Activated CD8-positive, alpha-beta T cell treated with anti-CD3 and anti-CD28 coated beads for 36 hours (primary cell): ENCODE measurements around the gene CTAGE1. TPM values are rescaled to one million over a fixed set of nuclear protein-coding genes. Genes with fewer than 3 reads are reported as not detected.

Source experiments
- ATAC-seq: fragments of 200-7000 bp; cut with Tn5 transposase; one replicate; pipeline ENCODE4 v1.10.0; 2021; ENCODE audit warnings: mild to moderate bottlenecking, moderate library complexity
- CTCF ChIA-PET: fragments of 350-600 bp; sonication (Branson Sonifier 250); formaldehyde crosslinking; loops from one replicate; lab custom pipeline; 2021; ENCODE audit warnings: antibody characterized with exemption; lab: Charles Lee
- POLR2A ChIA-PET: fragments of 350-600 bp; sonication (Branson Sonifier 250); formaldehyde crosslinking; loops from one replicate; lab custom pipeline; 2021; ENCODE audit warnings: antibody characterized with exemption; lab: Charles Lee
- DNase-seq: peaks from one replicate; pipeline ENCODE4 v3.0.0-alpha.2; 2020
- H3K27ac Mint-ChIP-seq: one replicate; pipeline ENCODE4 v1.8.0; 2021; ENCODE audit warnings: mild to moderate bottlenecking, mixed read lengths
- H3K27me3 Mint-ChIP-seq: one replicate; pipeline ENCODE4 v1.8.0; 2021; ENCODE audit warnings: mixed read lengths
- H3K36me3 Mint-ChIP-seq: one replicate; pipeline ENCODE4 v1.8.0; 2021; ENCODE audit warnings: low read depth, mixed read lengths
- H3K4me1 Mint-ChIP-seq: one replicate; pipeline ENCODE4 v1.8.0; 2021; ENCODE audit warnings: low read depth, mixed read lengths
- H3K4me3 Mint-ChIP-seq: one replicate; pipeline ENCODE4 v1.8.0; 2021; ENCODE audit warnings: mild to moderate bottlenecking, moderate library complexity, mixed read lengths
- H3K9me3 Mint-ChIP-seq: one replicate; pipeline ENCODE4 v1.8.0; 2021; ENCODE audit warnings: mixed read lengths
- intact Hi-C: fragments of 100-400 bp; cut with micrococcal nuclease; formaldehyde crosslinking; loops from one replicate; pipeline ENCODE4 v1.10.0; 2022
- total RNA-seq, 2 experiments: library from RNA; stranded (reverse); gene quantifications; one replicate each; pipeline ENCODE4 v1.2.3, GENCODE V29; 2021
- TF ChIP-seq, protein P1 (sequence below): fragments of 200-600 bp; IDR thresholded peaks from one replicate; pipeline ENCODE4 v1.8.0; 2022; ENCODE audit warnings: antibody characterized with exemption, mild to moderate bottlenecking

Gene CTAGE1
- total RNA-seq, 2 experiments from 2014 or later, result not detected

GRCh38 chr18:22422909-22423548, 5.3 kb upstream of the CTAGE1 start:
- H3K4me3 Mint-ChIP-seq, result no peak overlapping the region
- H3K27ac Mint-ChIP-seq, result no peak overlapping the region
- ChIA-PET POLR2A (no interaction called here), CTCF (no interaction called here)
- H3K9me3 Mint-ChIP-seq, result peaks cover 10% of the 10 kb centered on the region
- H3K27me3 Mint-ChIP-seq, result no peaks in the 10 kb centered on the region
- DNase-seq (no peak), ATAC-seq (no peak)
- TF ChIP-seq, protein P1, sequence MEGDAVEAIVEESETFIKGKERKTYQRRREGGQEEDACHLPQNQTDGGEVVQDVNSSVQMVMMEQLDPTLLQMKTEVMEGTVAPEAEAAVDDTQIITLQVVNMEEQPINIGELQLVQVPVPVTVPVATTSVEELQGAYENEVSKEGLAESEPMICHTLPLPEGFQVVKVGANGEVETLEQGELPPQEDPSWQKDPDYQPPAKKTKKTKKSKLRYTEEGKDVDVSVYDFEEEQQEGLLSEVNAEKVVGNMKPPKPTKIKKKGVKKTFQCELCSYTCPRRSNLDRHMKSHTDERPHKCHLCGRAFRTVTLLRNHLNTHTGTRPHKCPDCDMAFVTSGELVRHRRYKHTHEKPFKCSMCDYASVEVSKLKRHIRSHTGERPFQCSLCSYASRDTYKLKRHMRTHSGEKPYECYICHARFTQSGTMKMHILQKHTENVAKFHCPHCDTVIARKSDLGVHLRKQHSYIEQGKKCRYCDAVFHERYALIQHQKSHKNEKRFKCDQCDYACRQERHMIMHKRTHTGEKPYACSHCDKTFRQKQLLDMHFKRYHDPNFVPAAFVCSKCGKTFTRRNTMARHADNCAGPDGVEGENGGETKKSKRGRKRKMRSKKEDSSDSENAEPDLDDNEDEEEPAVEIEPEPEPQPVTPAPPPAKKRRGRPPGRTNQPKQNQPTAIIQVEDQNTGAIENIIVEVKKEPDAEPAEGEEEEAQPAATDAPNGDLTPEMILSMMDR, result no peak
- intact Hi-C loops, result no loop called here
- H3K4me1 Mint-ChIP-seq, result no peaks in the 10 kb centered on the region
- no peaks in the 10 kb centered on the region for H3K36me3 Mint-ChIP-seq

GRCh38 chr18:22420652-22421051, 2.9 kb upstream of the CTAGE1 start:
- TF ChIP-seq, protein P1, result no peak
- CTCF ChIA-PET, result no interaction called here
- H3K4me3 Mint-ChIP-seq, result no peak overlapping the region
- intact Hi-C loops, result no loop called here
- no peaks in the 10 kb centered on the region for H3K4me1 Mint-ChIP-seq
- POLR2A ChIA-PET, result no interaction called here
- peaks cover 1% of the 10 kb centered on the region for H3K27me3 Mint-ChIP-seq
- H3K27ac Mint-ChIP-seq, result no peak overlapping the region
- DNase-seq (no peak), ATAC-seq (no peak)
- no peaks in the 10 kb centered on the region for H3K36me3 Mint-ChIP-seq
- peaks cover 10% of the 10 kb centered on the region for H3K9me3 Mint-ChIP-seq

GRCh38 chr18:22412176-22412911, 5.4 kb downstream of the CTAGE1 start:
- Mint-ChIP-seq H3K27ac (no peak overlapping the region), H3K36me3 (peaks cover 2% of the 10 kb centered on the region), H3K9me3 (peaks cover 17% of the 10 kb centered on the region), H3K27me3 (peaks cover 1% of the 10 kb centered on the region), H3K4me1 (peaks cover 6% of the 10 kb centered on the region), H3K4me3 (no peak overlapping the region)
- intact Hi-C loops, result no loop called here
- TF ChIP-seq, protein P1, result no peak
- ChIA-PET CTCF (no interaction called here), POLR2A (no interaction called here)
- no peak for ATAC-seq
- DNase-seq, result no peak

DNA sequence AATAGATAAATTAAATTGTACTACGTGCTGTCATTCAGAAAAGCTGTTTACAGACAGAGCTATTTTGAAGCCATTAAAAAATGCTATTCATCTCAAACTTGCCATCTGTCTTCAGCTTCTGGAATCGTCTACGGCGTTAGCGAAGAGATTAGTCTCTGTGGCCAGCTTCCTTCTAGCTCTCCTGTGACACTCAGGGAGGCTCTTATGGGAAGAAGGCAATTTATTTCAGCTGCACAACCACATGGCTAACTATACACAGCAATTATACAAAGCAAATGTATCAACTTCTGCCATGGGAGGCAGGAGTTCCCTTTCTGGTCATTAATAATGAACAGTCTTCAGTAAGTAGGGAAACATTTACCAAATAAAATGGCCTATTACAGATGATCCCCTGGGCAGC, 6.3 kb downstream of the CTAGE1 start:
- TF ChIP-seq, protein P1, result no peak
- CTCF ChIA-PET, result no interaction called here
- Mint-ChIP-seq H3K36me3 (peaks cover 2% of the 10 kb centered on the region), H3K4me3 (no peak overlapping the region), H3K4me1 (peaks cover 11% of the 10 kb centered on the region), H3K27me3 (no peaks in the 10 kb centered on the region), H3K9me3 (peaks cover 17% of the 10 kb centered on the region), H3K27ac (no peak overlapping the region)
- no peak for DNase-seq
- POLR2A ChIA-PET, result no interaction called here
- no peak for ATAC-seq
- intact Hi-C loops, result no loop called here

GRCh38 chr18:22410126-22410525, 7.6 kb downstream of the CTAGE1 start:
- no peaks in the 10 kb centered on the region for H3K27me3 Mint-ChIP-seq
- TF ChIP-seq, protein P1, result no peak
- POLR2A ChIA-PET, result no interaction called here
- intact Hi-C loops, result no loop called here
- DNase-seq (no peak), ATAC-seq (no peak)
- H3K9me3 Mint-ChIP-seq, result peaks cover 17% of the 10 kb centered on the region
- H3K4me1 Mint-ChIP-seq, result peaks cover 19% of the 10 kb centered on the region
- H3K27ac Mint-ChIP-seq, result no peak overlapping the region
- CTCF ChIA-PET, result no interaction called here
- H3K4me3 Mint-ChIP-seq, result no peak overlapping the region
- peaks cover 2% of the 10 kb centered on the region for H3K36me3 Mint-ChIP-seq
